SIG-M5 treated with dmso at 0.1 percent for 504 hours (cell line): ENCODE data around the gene CCDC141.

Experiments
- DNase-seq: peaks from one replicate; lab custom pipeline; 2025; ENCODE audit not compliant: unreplicated experiment; lab: John Stamatoyannopoulos, UW

The CCDC141 gene

DNA sequence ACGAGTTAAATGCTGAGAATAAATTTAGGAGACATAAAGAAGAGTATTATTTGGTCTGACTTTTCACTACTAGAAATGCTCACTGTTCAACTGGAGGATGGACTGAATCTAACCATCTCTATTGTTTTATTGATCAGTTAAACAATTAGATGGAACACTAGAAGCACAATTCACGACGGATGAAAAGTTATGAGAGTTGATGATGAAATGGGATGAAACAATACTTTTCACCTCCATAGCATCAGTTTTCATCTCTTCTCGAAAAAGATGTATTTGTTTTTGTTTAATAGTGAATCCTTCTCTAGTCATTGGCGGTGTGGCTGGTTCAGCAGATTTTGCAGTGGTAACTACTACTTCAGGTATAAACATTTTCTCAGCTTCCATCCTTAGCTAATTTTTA, 262.0 kb downstream of the CCDC141 start:
- no peak for DNase-seq

DNA sequence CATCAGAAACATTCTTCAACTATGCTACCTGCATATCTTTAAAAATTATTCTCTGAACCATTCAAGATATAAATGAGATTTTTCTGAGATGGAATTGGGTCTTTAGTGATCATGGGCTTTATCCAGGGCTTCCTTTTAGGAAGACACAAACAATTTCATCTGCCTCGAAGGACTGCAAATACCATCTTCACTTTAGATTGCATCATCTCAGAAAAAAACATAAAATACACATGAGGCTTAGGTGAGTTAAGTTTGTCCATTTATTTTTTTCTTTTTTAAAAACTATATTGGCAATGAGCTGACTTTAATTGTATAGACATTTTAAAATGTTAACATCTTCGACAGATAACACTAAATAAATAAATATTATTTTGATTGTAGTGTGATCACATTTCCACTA, 262.8 kb downstream of the CCDC141 start:
- no peak for DNase-seq

DNA sequence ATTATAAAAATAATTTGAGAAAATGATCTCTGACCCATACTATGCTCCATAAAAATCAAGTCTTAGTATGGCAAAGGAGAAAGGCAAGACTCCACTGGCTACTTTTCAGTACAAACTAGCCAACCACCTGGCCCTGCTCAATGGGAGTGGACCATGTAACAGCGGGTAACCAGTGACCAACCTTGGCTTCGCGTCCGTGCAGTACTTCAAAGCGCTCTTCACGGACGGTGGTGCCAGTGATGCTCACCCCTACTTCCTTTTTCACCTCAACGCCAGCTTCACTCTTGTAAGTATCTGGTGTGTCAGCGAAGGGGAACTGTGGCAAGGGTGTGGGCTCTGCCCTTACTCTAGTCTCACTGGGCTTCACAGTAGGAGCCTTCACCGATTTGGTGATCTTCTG, 266.0 kb downstream of the CCDC141 start:
- no peak for DNase-seq

DNA sequence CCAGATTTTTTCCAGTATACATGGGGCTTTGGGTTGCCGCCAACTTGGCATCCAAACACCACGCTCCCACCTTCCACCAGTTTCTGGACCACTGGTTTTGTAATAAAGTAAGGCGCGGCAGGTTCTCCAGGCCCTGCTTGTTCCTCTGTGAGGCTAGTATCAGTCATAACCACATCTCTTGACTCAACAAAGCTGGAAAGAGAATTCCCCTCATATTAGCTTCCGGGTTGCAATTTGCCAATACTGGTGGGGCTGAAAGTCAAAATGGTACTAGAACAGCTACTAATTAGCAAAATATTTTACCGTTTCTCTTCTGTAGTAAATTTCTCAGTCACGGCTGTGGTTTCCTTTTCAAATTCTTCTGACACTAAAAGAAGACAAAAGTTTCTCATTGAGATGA, 267.7 kb downstream of the CCDC141 start:
- no peak for DNase-seq
